C4-2B (cell line): ENCODE data around the gene TRIM64C.
"Not testable (repeated sequence)": the region's sequence is repeated elsewhere in the genome, so short reads cannot be mapped to it uniquely, and the experiment has no call there.

Experiments used
- ZFX ChIP-seq: fragments of 450-650 bp; IDR thresholded peaks from 2 replicates; pipeline ENCODE4 v1.6.1; 2017
- TF ChIP-seq, protein P1 (sequence below): fragments of 450-650 bp; conservative IDR thresholded peaks from 2 replicates; pipeline ENCODE4 v1.5.1; 2017; ENCODE audit warnings: mild to moderate bottlenecking

DNA sequence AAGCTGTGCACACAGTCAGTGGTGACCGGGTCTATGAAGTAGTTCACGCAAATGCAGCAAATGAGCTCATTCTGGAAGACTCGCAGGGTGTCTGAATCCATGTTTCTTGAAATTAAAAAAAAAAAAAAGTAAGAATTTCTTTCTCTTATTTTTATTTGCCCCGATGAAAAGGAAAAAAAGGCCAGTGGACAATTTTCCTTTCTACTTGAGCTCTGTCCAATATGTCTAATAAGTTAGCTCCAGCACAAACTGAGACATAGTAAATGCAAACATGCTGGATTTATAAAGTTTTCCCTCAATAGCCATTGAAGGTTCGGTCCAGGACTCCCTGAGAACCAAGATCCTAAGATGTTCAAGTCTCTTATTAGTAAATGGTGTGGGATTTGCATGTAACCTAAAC lies at the start of gene TRIM64C:
- TF ChIP-seq, protein P1, sequence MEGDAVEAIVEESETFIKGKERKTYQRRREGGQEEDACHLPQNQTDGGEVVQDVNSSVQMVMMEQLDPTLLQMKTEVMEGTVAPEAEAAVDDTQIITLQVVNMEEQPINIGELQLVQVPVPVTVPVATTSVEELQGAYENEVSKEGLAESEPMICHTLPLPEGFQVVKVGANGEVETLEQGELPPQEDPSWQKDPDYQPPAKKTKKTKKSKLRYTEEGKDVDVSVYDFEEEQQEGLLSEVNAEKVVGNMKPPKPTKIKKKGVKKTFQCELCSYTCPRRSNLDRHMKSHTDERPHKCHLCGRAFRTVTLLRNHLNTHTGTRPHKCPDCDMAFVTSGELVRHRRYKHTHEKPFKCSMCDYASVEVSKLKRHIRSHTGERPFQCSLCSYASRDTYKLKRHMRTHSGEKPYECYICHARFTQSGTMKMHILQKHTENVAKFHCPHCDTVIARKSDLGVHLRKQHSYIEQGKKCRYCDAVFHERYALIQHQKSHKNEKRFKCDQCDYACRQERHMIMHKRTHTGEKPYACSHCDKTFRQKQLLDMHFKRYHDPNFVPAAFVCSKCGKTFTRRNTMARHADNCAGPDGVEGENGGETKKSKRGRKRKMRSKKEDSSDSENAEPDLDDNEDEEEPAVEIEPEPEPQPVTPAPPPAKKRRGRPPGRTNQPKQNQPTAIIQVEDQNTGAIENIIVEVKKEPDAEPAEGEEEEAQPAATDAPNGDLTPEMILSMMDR: not testable (repeated sequence)
- TF ChIP-seq ZFX: not testable (repeated sequence)
